Stimulated activated CD4-positive, alpha-beta T cell treated with anti-CD3 and anti-CD28 coated beads, Interleukin-4, amount 100 ng/mL, for 48 hours (primary cell): Measurements from ENCODE around the gene CNOT6L.

Experiments used
- DNase-seq, 2 donors: peaks; one replicate each; pipeline ENCODE4 v3.0.0-alpha.2; 2020; ENCODE audit warnings: low read depth in 2 of 2

CNOT6L gene

DNA sequence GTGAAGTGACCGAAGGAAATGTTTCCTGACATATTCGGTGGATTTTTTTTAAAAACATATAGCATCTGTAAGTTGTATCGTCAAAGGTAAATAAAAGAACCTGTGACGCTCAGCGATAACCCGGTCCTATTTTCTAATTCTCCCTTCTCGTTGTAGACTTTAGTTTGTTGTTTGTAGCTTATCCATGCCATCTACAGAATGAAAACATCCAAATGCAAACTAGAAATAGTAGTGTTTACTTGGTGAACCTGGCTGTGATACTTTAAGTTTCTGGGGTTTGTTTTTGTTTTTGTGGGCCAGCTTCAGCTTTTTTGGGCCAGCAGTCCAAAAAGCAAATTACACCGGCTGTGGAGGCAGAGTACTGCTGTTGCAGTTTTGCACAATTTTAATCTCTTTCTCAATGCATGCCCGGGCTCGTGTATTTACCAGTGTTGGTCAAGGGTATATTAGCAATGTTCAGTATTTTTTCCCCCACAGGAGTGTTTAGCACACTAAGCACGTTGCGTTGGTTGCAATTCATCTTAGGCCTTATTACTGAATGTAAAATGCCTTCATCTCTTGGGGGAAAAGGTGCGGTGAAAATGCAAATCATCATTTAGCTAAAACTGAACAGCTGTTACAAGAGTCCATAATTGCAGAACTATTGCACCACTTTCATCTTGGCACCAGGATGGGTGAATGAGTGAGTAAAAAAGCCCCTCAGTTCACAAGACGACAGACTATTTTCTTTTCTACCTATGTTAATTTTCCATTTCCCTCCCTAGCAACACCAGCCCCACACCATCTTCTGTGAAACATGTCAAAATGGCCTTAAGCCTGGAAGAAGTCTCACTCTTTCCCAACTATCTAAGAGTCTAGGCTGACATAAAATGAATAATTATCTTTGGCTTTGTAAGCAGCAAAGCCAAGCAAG, 1.7 kb upstream of the CNOT6L start:
- no peak for DNase-seq

DNA sequence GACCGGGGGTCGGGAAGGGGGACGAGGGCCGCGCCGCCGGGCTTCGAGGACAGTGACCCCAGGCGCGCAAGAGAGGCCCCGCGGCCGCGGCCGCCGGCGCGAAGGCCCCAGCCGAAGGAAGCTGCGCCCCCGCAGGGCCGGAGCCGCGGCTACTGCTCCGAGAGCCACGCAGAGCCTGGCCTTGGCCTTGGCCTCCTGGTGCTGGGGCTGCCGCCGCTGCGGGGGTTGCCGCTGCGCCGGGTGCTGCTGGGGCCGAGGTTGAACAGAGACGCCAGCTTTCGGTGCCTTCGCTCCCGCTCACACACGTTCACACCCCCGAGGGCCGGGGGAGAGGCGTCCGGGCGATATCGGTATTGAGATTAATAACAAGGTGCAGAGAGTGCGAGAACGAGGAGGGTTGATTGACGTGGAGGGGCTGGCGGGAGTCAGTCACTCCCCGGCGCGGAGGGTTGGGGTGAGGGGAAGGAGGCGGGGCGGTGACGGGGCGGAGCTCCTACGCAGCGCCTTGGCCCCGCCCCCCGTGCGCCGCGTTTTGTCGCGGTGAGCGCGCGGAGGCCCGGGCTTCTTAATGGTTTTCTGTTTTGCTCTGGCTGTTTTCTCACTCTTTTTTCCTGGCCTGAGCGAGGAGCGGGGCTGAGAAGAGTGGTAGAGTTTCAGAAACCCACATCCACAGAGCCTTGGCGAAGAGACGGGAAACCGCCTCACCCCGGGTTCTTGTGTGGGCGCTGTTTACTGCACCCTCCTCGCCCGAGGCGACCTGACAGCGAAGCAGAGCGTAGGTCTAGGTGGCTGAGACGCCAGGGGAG, 878 bp upstream of the CNOT6L start:
- DNase-seq: peak; percentile 94

DNA sequence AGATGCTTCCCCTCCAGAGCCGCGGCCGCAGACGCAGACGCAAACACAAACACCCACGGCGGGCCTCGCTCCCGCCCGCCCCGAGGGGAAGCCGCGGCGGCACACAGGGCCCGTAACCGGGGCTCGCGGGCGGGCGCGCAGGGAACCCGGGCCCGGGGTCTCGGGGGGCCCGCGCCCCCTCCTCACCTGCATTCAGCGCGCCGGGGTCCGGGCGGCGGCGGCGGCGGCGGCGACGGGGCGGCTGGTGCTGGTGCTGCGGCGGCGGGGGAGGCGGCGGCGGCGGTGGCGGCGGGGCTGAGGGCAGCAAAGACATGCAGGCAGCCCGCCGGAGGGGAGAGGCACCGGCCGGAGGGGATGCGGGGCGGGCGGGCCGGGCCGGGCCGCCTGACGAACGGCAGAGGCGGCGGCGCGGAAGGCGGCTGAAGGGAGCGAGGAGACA, 255 bp upstream of the CNOT6L start:
- DNase-seq: peak in 1 of 2 donors; percentile 28

DNA sequence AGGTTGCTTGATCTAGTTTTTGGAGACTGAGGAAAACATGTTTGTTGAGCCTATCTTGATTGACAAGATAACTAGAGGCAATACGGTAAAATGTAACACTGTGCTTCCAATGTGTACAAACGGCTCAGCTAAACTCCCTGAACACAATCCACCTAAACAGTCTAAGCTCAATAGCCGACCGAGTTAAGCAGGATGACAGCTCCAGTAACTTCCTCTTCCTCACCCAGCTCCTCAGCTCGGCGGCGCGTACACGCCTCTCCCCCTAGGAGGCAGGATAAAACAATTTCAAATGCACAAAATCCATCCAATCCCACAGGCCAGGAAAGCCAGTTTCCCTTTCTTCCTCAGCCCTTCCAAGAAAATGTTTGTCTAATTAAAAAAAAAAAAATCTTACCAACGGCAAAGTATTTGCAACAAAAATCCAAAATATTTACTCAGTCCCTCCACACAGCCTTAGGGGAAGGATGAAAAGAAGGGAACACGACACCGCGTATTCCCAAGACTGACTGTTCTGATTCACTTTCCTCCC, 1.0 kb downstream of the CNOT6L start:
- no peak for DNase-seq

DNA sequence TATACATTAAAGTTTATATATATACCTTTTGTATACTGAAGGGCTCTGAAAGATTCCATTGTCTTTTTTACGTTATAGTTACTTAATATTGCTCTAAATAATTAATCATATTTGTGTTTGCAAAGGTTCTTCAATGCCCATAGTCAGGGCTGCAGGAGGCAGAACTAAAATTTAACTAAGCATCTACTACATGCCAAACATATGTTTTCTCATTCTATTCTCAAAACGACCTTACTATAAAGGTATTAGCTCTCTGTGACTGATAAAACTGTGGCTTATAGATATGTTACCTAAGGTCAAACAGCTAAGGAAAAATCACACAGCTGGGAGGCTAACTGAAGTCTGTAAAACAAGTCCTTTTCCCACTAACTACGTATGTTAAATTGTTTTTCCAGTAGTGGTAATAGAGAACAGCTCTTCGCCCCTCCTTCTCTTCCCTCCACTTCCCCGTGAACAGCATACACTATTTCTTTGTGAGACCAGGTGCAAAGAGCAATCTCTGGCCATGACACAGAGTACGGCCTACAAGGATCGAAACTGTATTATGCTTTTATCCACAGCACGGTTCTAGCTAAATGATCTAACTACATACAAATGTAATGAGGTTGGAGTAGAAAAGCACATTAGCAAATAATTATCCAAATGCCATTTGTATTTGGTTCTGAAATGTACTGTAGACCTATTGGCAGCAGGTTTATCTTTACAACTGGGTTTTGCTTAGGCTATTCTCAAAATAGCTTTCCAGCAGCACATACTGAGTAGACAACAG, 1.7 kb downstream of the CNOT6L start:
- no peak for DNase-seq

DNA sequence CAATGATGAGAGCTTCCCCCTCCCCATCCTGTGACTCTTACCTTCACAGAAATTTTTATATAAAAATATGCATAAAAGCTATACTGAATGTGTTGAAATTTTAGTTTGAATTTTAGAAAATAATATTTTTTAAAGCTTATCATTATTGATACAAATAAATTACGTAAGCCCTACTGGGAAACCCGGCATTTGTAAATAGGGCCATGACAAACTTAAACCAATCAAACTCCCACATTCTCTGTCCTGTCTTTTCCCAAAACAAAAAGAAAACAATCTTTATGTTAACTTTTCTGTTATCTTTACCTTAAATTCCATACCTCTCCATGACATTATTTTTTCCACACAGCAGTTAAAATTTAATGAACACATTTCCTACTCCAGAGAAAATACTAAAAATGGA, 2.6 kb downstream of the CNOT6L start:
- DNase-seq: no peak

DNA sequence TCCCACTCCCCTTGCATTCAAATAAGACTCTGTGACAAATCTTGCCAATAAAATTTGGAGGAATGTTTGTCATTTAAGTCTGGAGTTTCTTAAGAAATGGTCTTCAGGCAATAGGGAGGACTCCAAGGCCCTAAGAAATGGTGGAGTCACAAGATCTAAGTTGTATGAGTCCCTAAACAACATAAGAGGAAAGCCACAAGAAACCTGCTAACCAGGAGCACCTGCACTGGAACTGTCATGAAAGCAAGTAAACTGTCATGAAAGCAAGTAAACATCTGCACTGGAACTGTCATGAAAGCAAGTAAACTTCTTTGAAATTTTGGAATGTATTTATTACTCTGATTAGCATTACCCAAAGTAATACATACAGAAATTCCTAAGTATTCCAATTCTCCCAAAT, 3.5 kb downstream of the CNOT6L start:
- no peak for DNase-seq

DNA sequence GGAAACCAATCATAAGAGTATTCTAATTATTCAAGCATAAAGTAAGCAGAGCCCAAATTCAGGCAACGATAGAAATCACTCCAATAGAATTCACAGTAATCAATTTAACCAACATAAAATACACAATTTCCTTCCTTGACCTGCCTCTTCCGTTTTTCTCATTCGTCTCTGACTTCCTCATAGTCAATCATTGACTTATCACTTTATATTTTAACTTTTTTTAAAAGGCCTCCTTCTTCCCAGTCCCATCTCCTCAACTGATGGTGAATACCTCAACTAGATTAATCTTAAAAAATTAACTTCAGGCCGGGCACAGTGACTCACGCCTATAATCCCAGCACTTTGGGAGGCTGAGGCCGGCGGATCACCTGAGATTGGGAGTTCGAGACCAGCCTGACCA, 13.3 kb downstream of the CNOT6L start:
- no peak for DNase-seq

DNA sequence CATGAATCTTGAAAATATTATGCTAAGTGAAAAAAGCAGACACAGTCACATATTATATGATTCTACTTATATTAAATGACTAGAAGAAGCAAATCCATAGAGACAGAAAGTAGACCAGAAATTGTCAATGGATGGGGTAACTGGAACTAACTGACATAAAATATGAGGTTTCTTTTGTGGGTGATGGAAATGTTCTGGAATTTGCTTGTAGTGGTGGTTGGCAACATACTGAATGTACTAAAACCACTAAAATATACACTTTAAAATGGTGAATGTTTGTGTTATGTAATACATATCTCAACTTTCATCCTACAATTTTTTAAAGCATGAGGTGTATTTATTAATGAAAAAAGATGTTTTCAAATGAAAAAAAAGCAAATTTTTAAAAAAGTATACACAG, 14.7 kb downstream of the CNOT6L start:
- DNase-seq: no peak

DNA sequence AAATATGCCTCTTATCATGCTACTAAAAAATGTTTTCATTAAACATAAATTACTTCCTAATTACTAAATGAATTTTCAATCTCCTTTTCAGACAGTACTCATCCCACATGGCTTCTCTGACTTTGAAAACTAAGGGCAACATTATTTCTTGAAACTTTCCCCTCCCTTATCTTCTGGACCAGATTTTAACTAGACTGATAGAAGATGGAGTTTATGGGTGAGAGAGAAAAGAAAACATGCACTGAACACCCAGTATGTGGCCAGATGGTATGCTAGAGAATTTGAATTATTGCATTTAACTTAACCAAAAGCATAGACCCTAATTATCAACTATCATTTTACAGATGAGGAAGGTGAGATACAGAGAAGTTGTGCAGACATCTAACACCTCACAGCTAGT, 16.8 kb downstream of the CNOT6L start:
- no peak for DNase-seq

DNA sequence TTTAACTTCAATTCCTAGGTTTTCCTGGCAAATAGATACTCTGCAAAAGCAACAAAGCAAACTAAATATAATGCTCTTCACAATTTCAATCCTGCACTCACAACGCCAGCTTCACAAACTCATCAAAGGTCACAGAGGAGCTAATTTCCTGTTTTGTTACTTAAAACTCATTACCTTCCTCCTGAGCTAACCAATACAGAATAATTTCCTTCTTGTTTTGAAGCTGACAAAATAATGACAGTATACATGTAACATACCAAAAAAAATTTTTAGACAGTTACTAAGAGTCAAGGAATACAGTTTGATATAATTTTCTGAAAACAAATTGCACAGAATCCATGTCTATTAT, 17.9 kb downstream of the CNOT6L start:
- DNase-seq: no peak

DNA sequence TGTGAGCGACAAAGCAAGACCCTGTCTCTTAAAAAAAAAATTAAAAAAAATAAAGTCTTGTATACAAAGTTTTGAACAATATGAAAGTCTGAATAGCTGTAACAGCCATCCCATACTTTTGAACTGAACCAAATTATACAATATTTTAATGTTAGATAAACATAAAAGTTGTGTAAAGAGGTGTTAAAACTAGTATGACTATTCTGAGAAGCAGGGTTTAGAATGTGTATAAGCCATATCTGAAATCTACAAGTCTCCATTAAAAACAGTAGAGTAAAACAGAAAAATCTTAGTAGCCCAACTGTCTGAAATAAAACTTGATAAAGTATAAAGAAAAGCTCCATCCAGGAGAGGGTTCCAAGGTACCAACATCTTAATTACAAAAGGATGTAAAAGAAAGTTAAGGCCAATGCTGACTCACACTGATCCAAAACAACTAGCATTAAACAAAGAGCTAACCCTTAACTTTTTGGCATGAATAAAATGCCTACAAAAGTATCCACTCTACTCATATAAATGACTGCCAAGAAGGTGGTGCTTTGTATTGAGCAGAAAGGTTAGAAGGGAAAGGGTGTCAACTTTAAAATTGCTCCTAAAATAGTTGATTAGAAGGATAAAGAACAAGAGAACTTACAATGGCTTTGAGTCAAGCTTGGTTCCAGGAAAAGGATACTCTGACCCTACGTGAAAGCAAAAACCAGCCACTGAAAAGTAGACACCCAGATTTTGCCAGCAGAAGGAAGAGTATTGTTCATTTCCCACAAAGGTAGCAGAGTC, 18.5 kb downstream of the CNOT6L start:
- no peak for DNase-seq

DNA sequence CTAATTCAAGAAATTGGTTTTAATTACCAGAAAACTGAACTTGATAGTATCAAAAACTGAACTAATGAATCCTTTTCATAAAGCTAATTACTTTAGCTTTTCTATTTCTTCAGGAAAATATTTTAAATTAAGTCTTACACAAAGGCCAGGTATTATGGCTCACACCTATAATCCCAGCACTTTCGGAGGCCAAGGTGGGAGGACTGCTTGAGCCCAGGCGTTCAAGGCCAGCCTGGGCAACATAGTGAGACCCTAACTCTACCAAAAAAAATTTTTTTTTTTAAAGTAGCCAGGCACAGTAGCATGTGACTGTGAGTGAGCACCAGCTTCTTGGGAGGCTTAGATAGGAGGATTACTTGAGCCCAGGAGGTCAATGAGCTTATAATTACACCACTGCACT, 19.1 kb downstream of the CNOT6L start:
- DNase-seq: no peak

DNA sequence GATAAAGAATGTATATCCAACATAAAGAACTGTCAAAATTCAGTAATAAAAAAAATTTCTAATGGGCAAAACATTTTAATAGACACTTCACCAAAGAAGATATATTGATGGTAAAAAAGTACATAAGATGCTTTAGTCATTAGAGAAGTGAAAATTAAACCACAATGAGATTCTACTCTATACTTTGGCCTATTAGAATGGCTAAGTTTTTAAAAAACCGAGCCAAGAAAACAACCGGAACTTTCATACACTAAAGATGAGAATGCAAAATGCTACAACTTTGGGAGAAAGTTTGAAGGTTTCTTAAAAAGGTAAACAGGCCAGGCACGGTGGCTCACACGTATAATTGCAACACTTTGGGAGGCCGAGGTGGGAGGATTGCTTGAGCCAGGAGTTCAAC, 20.8 kb downstream of the CNOT6L start:
- no peak for DNase-seq

DNA sequence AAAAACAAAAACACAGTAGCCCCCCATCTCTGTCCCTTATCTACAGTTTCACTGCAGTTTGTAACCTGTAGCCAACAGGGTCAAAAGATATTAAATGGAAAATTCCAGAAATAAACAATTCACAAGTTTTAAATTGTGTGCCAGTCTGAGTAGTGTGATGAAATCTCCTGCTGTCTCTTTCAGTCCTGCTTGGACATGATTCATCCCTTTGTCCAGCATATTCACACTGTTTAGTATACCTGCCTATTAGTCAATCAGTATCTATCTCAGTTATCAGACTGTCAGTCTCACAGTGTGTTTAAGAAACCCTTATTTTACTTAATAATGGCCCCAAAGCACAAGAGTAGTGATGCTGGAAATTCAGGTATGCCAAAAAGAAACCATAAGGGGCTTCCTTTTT, 21.9 kb downstream of the CNOT6L start:
- no peak for DNase-seq

DNA sequence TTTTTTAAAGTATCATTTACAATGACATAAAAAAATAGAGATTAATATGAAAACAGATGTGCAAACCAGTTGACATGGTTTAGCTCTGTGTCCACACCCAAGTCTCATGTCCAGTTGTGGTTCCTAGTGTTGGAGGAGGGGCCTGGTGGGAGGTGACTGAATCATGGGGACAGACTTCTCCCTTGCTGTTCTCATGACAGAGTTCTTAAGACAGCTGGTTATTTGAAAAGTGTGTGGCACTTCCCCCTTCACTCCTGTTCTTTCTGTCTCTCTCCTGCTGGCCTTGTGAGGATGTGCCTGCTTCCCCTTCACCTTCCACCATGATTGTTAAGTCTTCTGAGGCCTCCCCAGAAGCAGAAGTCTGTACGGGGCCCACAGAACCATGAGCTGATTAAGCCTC, 23.8 kb downstream of the CNOT6L start:
- no peak for DNase-seq

DNA sequence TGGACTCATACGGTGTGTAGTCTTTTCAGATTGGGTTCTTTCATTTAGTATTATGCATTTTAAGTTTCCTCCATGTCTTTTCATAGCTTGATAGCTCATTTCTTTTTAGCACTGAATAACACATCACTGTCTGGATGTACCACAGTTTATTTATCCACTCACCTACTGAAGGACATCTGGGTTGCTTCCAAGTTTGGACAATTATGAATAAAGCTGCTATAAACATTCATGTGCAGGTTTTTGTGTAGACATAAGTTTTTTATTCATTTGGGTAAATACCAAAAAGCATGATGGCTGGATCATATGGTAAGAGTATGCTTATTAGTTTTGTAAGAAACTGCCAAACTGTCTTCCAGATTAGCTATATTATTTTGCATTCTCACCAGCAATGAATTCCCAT, 29.0 kb downstream of the CNOT6L start:
- no peak for DNase-seq

DNA sequence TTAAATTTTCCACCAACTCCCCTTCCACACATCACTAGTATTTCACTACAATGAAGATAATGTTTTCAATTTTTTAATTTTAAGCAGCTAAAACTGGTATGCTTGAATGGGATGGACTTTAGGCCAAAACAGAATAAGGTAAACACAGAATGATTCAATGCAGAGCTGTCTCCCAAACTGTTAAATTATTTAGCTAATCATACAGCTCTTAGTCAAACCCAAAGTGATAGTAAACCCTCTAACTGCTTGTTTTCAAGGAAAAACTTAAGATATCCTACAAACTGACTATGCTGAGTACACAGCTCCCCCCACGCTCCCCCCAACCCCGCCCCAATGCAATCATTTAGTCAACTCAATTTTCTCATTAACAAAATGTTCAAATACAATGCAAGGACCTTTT, 30.2 kb downstream of the CNOT6L start:
- DNase-seq: no peak

DNA sequence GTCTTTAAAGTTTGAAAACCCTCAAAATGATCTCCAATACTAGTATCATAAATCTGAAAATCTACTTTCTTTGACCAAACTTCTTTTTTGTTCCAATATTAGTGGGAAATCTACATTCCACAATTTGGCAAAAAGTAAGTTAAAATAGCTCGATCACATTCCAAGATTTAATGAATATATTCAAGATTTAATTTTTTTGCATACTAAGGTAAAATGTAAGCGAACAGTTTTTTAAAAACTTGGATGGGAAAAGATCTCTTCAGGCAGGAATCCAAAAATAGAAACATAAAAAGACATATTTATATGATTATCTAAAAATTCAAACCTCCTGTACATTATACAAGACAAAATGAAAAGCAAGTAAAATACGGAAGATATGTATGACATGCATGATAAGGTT, 31.2 kb downstream of the CNOT6L start:
- DNase-seq: no peak

DNA sequence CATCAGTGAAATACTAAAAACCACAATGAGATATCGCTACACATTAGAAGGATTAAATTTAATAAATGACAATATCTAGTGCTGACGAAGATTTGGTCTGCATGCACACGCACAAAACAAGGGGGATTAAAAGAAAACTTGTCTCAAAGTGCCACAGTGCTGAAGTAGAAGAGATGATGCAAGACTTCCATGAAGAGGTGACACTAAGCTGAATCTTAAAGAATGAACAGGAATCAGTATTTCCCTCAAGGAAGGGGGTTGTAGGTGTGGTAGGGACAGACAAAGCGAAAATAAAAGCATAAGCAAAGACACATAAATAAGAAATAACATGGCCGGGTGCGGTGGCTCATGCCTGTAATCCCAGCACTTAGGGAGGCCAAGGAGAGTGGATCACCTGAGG, 33.5 kb downstream of the CNOT6L start:
- DNase-seq: no peak

DNA sequence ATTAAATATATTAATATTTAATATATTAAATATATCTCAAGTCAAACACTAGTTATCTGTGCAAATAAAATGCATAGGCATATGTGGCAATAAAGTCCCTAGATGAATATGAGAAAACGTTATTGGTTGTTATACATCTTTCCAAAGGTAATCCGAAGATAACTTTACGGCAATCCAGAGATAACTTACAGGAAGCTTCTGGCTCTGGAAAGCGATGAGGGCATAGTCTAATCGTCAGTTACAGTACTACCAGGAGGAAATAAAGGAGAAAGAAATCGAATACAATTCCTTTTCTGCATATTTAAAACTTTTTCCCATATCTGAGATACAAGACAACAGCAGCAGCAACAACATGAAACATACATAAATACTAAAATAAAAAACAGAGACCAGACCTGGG, 35.3 kb downstream of the CNOT6L start:
- DNase-seq: no peak
